Psoas muscle (tissue), 8 donors: ENCODE results near the gene RIMS3. TPM values are rescaled to one million over a fixed set of nuclear protein-coding genes. Genes with fewer than 3 reads are reported as not detected.
A peak's percentile ranks its signal among the peaks of the same experiment; 100 is the strongest.

ENCODE experiments used
- ATAC-seq, 4 donors: fragments of 200-7000 bp; cut with Tn5 transposase; one replicate each; pipeline ENCODE4 v1.9.1; 2020; ENCODE audit warnings: moderate library complexity in 3 of 4, mild to moderate bottlenecking in 2 of 4
- DNase-seq, 2 donors: peaks; one replicate each; pipeline ENCODE4 v3.0.0-alpha.2; 2020
- H3K27ac ChIP-seq: fragments of 200-600 bp; one replicate; pipeline ENCODE4 v1.8.0; 2022
- H3K27me3 ChIP-seq, 3 donors: fragments of 200-600 bp in 1 of 3; one replicate each; pipeline versions ENCODE4 v1.6.1 to v1.8.0; 2013 to 2022; ENCODE audit warnings: low read length in 2 of 3, mild to moderate bottlenecking in 2 of 3, moderate library complexity in 1 of 3; ENCODE audit not compliant: insufficient read depth in 3 of 3
- H3K36me3 ChIP-seq, 2 donors: fragments of 200-600 bp in 1 of 2; one replicate each; pipeline versions ENCODE4 v1.6.1 to v1.8.0; 2013 to 2022; ENCODE audit warnings: low read depth in 1 of 2, mild to moderate bottlenecking in 1 of 2, moderate library complexity in 1 of 2; ENCODE audit not compliant: insufficient read depth in 1 of 2
- H3K4me1 ChIP-seq: fragments of 200-600 bp; one replicate; pipeline ENCODE4 v1.8.0; 2022
- H3K4me3 ChIP-seq: fragments of 200-600 bp; one replicate; pipeline ENCODE4 v1.8.0; 2022; ENCODE audit warnings: mild to moderate bottlenecking
- H3K9me3 ChIP-seq: fragments of 200-600 bp; one replicate; pipeline ENCODE4 v1.8.0; 2022
- WGBS, 3 donors: extraction: QIAGEN DNeasy Blood & Tissue Kit; methylation state at CpG; one replicate each; pipeline versions ENCODE4 v1.1.6 to v1.1.7; 2013; 5-methylcytosine and 5-hydroxymethylcytosine counted together
- intact Hi-C, 2 donors: fragments of 100-400 bp; cut with DNase I; formaldehyde crosslinking; loops; one replicate each; pipeline versions ENCODE4 v1.11.0 to v1.14.2; 2022
- polyA plus RNA-seq, 3 donors: library from polyadenylated mRNA; stranded (reverse); fragments of 200-250 nt; gene quantifications; one replicate each; pipeline ENCODE4 v1.2.3, GENCODE V29; 2013
- total RNA-seq, 4 donors: library from RNA; stranded (reverse); fragmentation: NEBNext Ultra II Directional in 2 of 4; extraction: Animal tissue kit (Norgen Biotek cat#: 25700) in 2 of 4; gene quantifications; one replicate each; pipeline versions ENCODE4 v1.2.1 to v1.2.4, GENCODE V29; 2021 to 2023
- TF ChIP-seq, protein P1 (sequence below): fragments of 200-600 bp; IDR thresholded peaks from one replicate; pipeline ENCODE4 v1.8.0; 2022; ENCODE audit warnings: antibody characterized with exemption
- donor health status: healthy with polysubstance abuse.
- donor health status: DM: no; HTN: no; CAD: no; lungs with moderate emphysema.
- donor health status: Bipolar disorder and iron deficiency.
- donor health status: healthy.
- donor health status: DM: yes; HTN: yes; CAD: no.
- donor health status: DM: no; HTN: no; CAD: no.
- donor health status: DM: no; HTN: no; CAD: no.
- donor health status: DM: yes; HTN: yes; CAD: no.

Gene RIMS3
- total and polyA plus RNA-seq, 7 donors, result 0.07 to 0.42 (median 0.31) TPM

DNA sequence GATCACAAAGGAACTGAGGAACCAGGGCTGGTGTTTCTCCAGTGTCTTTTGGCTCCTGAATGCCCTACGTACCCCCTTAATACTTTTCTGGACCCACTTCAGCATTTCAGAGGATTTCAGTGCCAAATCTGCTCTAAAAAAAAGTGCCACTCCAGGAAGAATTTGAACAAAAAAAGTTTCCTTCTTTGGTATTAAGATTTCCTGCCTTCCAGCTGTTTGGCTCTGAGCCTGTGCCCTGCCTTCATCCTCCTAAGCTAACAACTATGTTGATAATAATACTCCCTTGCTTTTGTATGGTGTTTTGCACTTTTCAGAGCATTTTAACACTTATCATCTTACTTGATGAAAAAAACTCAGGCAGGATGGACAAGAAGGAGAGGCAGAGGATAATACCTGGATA is 11.0 kb upstream of the RIMS3 start:
- no peak for ATAC-seq
- TF ChIP-seq, protein P1, sequence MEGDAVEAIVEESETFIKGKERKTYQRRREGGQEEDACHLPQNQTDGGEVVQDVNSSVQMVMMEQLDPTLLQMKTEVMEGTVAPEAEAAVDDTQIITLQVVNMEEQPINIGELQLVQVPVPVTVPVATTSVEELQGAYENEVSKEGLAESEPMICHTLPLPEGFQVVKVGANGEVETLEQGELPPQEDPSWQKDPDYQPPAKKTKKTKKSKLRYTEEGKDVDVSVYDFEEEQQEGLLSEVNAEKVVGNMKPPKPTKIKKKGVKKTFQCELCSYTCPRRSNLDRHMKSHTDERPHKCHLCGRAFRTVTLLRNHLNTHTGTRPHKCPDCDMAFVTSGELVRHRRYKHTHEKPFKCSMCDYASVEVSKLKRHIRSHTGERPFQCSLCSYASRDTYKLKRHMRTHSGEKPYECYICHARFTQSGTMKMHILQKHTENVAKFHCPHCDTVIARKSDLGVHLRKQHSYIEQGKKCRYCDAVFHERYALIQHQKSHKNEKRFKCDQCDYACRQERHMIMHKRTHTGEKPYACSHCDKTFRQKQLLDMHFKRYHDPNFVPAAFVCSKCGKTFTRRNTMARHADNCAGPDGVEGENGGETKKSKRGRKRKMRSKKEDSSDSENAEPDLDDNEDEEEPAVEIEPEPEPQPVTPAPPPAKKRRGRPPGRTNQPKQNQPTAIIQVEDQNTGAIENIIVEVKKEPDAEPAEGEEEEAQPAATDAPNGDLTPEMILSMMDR, result no peak
- H3K36me3 ChIP-seq, result no peaks in the 10 kb centered on the region

DNA sequence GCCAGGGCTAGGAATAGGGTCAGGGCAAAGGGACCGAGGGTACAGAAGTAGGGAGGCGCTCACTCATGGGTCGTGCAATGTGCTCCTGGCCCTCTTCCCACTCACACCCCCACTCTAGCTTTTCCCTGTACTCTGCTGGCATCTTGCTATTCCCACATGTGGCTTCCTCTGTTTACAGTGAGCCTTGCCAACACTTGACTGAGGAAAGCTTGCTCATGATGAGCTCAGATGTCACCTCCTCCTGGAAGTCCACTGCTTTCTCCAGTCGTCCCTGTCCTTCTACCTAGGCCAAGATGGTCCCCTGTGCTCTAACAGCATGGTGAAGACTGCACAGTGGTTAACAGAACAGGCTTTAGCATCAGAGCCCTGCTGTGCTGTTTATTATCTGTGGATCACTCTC is 8.0 kb upstream of the RIMS3 start:
- intact Hi-C loops, result no loop called here
- Histone ChIP-seq H3K4me1 (no peaks in the 10 kb centered on the region), H3K4me3 (no peak overlapping the region), H3K9me3 (no peaks in the 10 kb centered on the region), H3K27me3 (no peaks in the 10 kb centered on the region), H3K36me3 (no peaks in the 10 kb centered on the region), H3K27ac (no peak overlapping the region)
- ATAC-seq (no peak), DNase-seq (no peak)
- TF ChIP-seq, protein P1, result no peak
- WGBS, 3 donors, result 66 to 85% (median 67%) methylated on average over 4 of the region's 4 CpGs

More for the DNA sequence above, 11.0 kb upstream of the RIMS3 start:
- intact Hi-C loops, result no loop called here
- Histone ChIP-seq H3K27ac (no peak overlapping the region), H3K27me3 (no peaks in the 10 kb centered on the region), H3K4me1 (no peaks in the 10 kb centered on the region), H3K9me3 (no peaks in the 10 kb centered on the region), H3K4me3 (no peak overlapping the region)
- no peak for DNase-seq
- WGBS, 3 donors, result 9 to 31% (median 18%) methylated on average over 1 of the region's 1 CpG

DNA sequence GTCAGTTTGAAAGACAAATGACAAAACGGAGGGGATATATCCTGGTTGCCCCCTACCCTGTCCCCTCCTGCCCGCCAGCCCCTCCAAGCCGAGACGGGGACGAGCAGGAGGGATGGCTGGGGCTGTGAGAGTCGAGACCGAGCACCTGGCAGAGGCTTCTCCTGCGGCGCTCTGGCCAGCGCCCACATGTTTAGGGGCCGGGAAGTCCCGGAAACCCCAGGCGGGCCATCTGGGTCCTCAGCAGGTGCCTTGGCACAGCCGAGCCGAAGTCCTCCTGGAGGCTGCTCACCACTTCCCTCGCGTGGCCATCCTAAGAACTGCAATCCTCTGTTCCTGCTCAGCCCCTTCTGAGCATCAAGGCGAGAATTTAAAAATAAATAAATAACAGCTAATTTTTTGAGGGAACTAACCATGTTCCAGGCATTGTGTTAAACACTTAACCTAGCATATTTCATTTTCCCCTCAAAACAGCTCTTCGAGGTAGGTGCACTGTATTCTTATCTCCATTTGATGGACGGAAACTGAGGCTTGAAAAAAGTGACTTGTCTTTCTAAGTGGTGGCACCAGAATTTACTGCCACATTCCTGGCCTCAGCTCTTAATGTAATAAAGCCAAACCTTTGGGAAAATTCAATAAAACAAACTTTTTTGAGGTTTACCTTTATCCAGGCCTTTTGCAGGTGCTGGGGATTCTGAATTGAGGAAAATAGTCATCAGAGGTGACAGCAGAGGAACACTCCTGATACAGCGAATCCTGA is 3.5 kb upstream of the RIMS3 start:
- peak; percentile 73 to 88 for DNase-seq
- Histone ChIP-seq H3K9me3 (no peaks in the 10 kb centered on the region), H3K4me1 (peaks cover 8% of the 10 kb centered on the region), H3K36me3 (no peaks in the 10 kb centered on the region), H3K27me3 (no peaks in the 10 kb centered on the region), H3K27ac (no peak overlapping the region), H3K4me3 (peak overlapping the region; percentile 48)
- 9 to 11% (median 10%) methylated on average over 21 of the region's 21 CpGs for WGBS, 3 donors
- TF ChIP-seq, protein P1, result peak; percentile 96
- intact Hi-C loops, result loop anchor here in 1 of 2 donors (5.0 kb wide), 2 partner anchors 42 to 57 kb away; no protein-coding TSS in a partner anchor
- peak; percentile 73 to 89 (median 85) for ATAC-seq

DNA sequence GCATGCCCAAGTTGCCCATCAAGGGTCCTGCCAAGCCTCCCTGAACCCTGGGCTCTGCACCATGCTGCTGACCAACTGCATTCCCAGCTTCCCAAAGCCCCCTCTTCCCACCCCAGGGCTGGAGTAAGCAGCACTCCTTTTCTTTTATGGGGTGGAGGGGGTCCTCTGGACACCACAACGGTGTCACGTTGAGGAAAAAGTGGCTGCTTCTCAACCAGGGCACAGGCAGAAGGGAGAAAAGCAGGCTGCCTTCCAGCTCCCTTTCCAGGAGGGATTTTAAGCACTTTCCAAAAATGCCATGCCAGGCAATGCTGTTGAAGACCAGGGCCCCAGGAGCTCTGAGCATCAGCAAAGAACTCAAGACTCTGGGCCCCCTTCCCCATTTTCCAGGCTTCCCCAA is 691 bp downstream of the RIMS3 start:
- intact Hi-C loops, result loop anchor here (5.0 kb wide), 3 partner anchors 37 to 52 kb away; no protein-coding TSS in a partner anchor
- no peak overlapping the region for H3K27ac ChIP-seq
- DNase-seq, result no peak
- no peaks in the 10 kb centered on the region for H3K9me3 ChIP-seq
- H3K4me3 ChIP-seq, result peak overlapping the region; percentile 74
- H3K36me3 ChIP-seq, result no peaks in the 10 kb centered on the region
- peaks cover 8% of the 10 kb centered on the region for H3K4me1 ChIP-seq
- no peaks in the 10 kb centered on the region for H3K27me3 ChIP-seq
- TF ChIP-seq, protein P1, result no peak
- ATAC-seq, result no peak
- 54% methylated on average over 2 of the region's 2 CpGs for WGBS, 3 donors
